PC-3 (cell line): ENCODE measurements around the gene YJEFN3. TPM values are rescaled to one million over a fixed set of nuclear protein-coding genes. Genes with fewer than 3 reads are reported as not detected.
A peak's percentile ranks its signal among the peaks of the same experiment; 100 is the strongest.

Source experiments
- ATAC-seq: fragments of 200-7000 bp; cut with Tn5 transposase; 2 replicates; pipeline ENCODE4 v1.9.1; 2020; ENCODE audit warnings: mild to moderate bottlenecking, moderate library complexity
- BruUV-seq: library from RNA; stranded (reverse); fragments of 400-500 nt; replicated peaks from 2 replicates; lab custom pipeline; 2021; lab: Mats Ljungman, UMichigan
- CTCF ChIA-PET: fragments of 300-600 bp; sonication (Branson Sonifier 250); formaldehyde crosslinking; loops from one replicate; lab custom pipeline; 2022; ENCODE audit warnings: antibody characterized with exemption; lab: Charles Lee
- POLR2A ChIA-PET: fragments of 300-600 bp; sonication (Branson Sonifier 250); formaldehyde crosslinking; loops from one replicate; lab custom pipeline; 2022; ENCODE audit warnings: antibody characterized with exemption; ENCODE audit not compliant: unreplicated experiment; lab: Charles Lee
- DNase-seq: peaks from one replicate; pipeline ENCODE4 v3.0.0-alpha.2; 2015
- H2AFZ ChIP-seq: fragments of 300-600 bp; sonication (generic); 2 replicates; pipeline ENCODE4 v1.6.0; 2016; ENCODE audit warnings: antibody characterized with exemption, low read length
- H3F3A ChIP-seq: fragments of 300-600 bp; sonication (generic); one replicate; pipeline ENCODE4 v1.6.0; 2017; ENCODE audit warnings: antibody characterized with exemption, low read length, control low read depth, mild to moderate bottlenecking; ENCODE audit not compliant: unreplicated experiment
- H3K27ac ChIP-seq: fragments of 300-600 bp; sonication (generic); 2 replicates; pipeline ENCODE4 v1.5.1; 2016; ENCODE audit warnings: mild to moderate bottlenecking, low read length
- H3K27me3 ChIP-seq: fragments of 300-600 bp; sonication (generic); 2 replicates; pipeline ENCODE4 v1.6.1; 2016; ENCODE audit warnings: low read length, mixed read lengths
- H3K36me3 ChIP-seq: fragments of 300-600 bp; sonication (generic); 2 replicates; pipeline ENCODE4 v1.6.1; 2016; ENCODE audit warnings: low read depth, mixed run types, low read length, mixed read lengths
- H3K4me1 ChIP-seq: fragments of 300-600 bp; sonication (generic); 2 replicates; pipeline ENCODE4 v1.5.1; 2016; ENCODE audit warnings: low read length; ENCODE audit not compliant: insufficient read depth
- H3K4me2 ChIP-seq: fragments of 300-600 bp; sonication (generic); 2 replicates; pipeline ENCODE4 v1.6.0; 2016; ENCODE audit warnings: low read length
- H3K4me3 ChIP-seq: fragments of 300-600 bp; sonication (generic); 2 replicates; pipeline ENCODE4 v1.5.1; 2016; ENCODE audit warnings: mild to moderate bottlenecking, low read length, mixed read lengths
- H3K79me2 ChIP-seq: fragments of 300-600 bp; sonication (generic); 2 replicates; pipeline ENCODE4 v1.6.1; 2017; ENCODE audit warnings: low read length, mixed read lengths
- H3K9ac ChIP-seq: fragments of 300-600 bp; sonication (generic); 2 replicates; pipeline ENCODE4 v1.6.0; 2016; ENCODE audit warnings: mild to moderate bottlenecking, low read length
- H3K9me2 ChIP-seq: fragments of 300-600 bp; sonication (generic); replicated peaks from 2 replicates; pipeline ENCODE4 v1.6.1; 2016; ENCODE audit warnings: mixed run types, low read length, mixed read lengths
- H3K9me3 ChIP-seq: fragments of 300-600 bp; sonication (generic); 2 replicates; pipeline ENCODE4 v1.6.1; 2016; ENCODE audit warnings: low read length, mixed read lengths
- H4K20me1 ChIP-seq: fragments of 300-600 bp; sonication (generic); 2 replicates; pipeline ENCODE4 v1.6.1; 2016; ENCODE audit warnings: low read length, mixed read lengths
- CTCF ChIP-seq: fragments of 300-600 bp; sonication (generic); conservative IDR thresholded peaks from 2 replicates; pipeline ENCODE4 v1.5.1; 2017; ENCODE audit warnings: antibody characterized with exemption, low read depth, mild to moderate bottlenecking, low read length
- EZH2 ChIP-seq: fragments of 300-600 bp; sonication (generic); IDR thresholded peaks from one replicate; pipeline ENCODE4 v1.6.1; 2017; ENCODE audit warnings: antibody characterized with exemption, mild to moderate bottlenecking, low read length; ENCODE audit not compliant: unreplicated experiment
- EZH2phosphoT487 ChIP-seq: fragments of 300-600 bp; sonication (generic); IDR thresholded peaks from 2 replicates; pipeline ENCODE4 v1.6.1; 2018; ENCODE audit warnings: mild to moderate bottlenecking, antibody characterized with exemption, low read length, borderline replicate concordance
- intact Hi-C: fragments of 100-400 bp; cut with micrococcal nuclease; formaldehyde crosslinking; loops from 2 replicates; pipeline ENCODE4 v1.9.0; 2023
- total RNA-seq: library from RNA; depleted of rRNA; stranded (reverse); fragments of >200 nt; gene quantifications from 2 replicates; pipeline ENCODE4 v1.2.3, GENCODE V29; 2014

Gene YJEFN3
- total RNA-seq, 1 experiment from 2014 or later, result 8.1 TPM

GRCh38 chr19:19538061-19538784, 9.5 kb downstream of the YJEFN3 start, which contains the start of gene CILP2:
CILP2 (plus strand) TSS chr19:19538265; CDS start chr19:19538350, 85 bp downstream.
- Histone ChIP-seq H3K4me3 (peak within 1 kb of the TSS; percentile 59), H3K4me2 (peak within 1 kb of the TSS; percentile 79), H3K4me1 (peaks cover 9% of the 10 kb centered on the region; the same call in 1 of the 2 replicates), H3K9me2 (no peaks in the 10 kb centered on the region), H3K27ac (no peak within 1 kb of the TSS), H4K20me1 (no peaks in the 10 kb centered on the region), H3K27me3 (no peaks in the 10 kb centered on the region), H3K9ac (no peak within 1 kb of the TSS), H2AFZ (peak within 1 kb of the TSS; percentile 61; the same call in 1 of the 2 replicates), H3K79me2 (no peaks in the 10 kb centered on the region), H3K36me3 (no peaks in the 10 kb centered on the region), H3K9me3 (no peaks in the 10 kb centered on the region), H3F3A (no peaks in the 10 kb centered on the region)
- DNase-seq (peak; percentile 28), ATAC-seq (peak; percentile 12)
- no peak for TF ChIP-seq EZH2
- no peak for TF ChIP-seq CTCF
- TF ChIP-seq EZH2phosphoT487, result no peak
- CTCF ChIA-PET, result no interaction called here
- no TSS peak for BruUV-seq
- intact Hi-C loops, result loop anchor here (10.0 kb wide), 1 partner anchor 417 kb away; no protein-coding TSS in a partner anchor
- POLR2A ChIA-PET, result no interaction called here

GRCh38 chr19:19538785-19539166, 10.1 kb downstream of the YJEFN3 start:
- Histone ChIP-seq H3K9me2 (no peaks in the 10 kb centered on the region), H4K20me1 (no peaks in the 10 kb centered on the region), H3K27me3 (no peaks in the 10 kb centered on the region), H3K4me1 (peaks cover 9% of the 10 kb centered on the region; the same call in 1 of the 2 replicates), H3F3A (no peaks in the 10 kb centered on the region), H3K4me2 (peak overlapping the region; percentile 79; the same call in 1 of the 2 replicates), H3K4me3 (peak overlapping the region; percentile 59; the same call in 1 of the 2 replicates), H2AFZ (no peak overlapping the region; the same call in 1 of the 2 replicates), H3K9me3 (no peaks in the 10 kb centered on the region), H3K36me3 (no peaks in the 10 kb centered on the region), H3K9ac (no peak overlapping the region), H3K79me2 (no peaks in the 10 kb centered on the region), H3K27ac (no peak overlapping the region)
- DNase-seq (no peak), ATAC-seq (no peak)
- no TSS peak for BruUV-seq
- ChIA-PET POLR2A (no interaction called here), CTCF (no interaction called here)
- intact Hi-C loops, result loop anchor here (10.0 kb wide), 1 partner anchor 416 kb away; no protein-coding TSS in a partner anchor
- TF ChIP-seq CTCF (no peak), EZH2phosphoT487 (no peak), EZH2 (no peak)

GRCh38 chr19:19539698-19540063, 11.0 kb downstream of the YJEFN3 start:
- TF ChIP-seq EZH2, result no peak
- TF ChIP-seq EZH2phosphoT487, result no peak
- no peak for TF ChIP-seq CTCF
- Histone ChIP-seq H3K9ac (no peak overlapping the region), H3K27me3 (no peaks in the 10 kb centered on the region), H3K27ac (no peak overlapping the region), H2AFZ (no peak overlapping the region), H3K9me3 (no peaks in the 10 kb centered on the region), H3K36me3 (no peaks in the 10 kb centered on the region), H3K4me1 (peaks cover 9% of the 10 kb centered on the region; the same call in 1 of the 2 replicates), H3K4me2 (no peak overlapping the region), H3K4me3 (no peak overlapping the region), H3K79me2 (no peaks in the 10 kb centered on the region), H3K9me2 (no peaks in the 10 kb centered on the region), H3F3A (no peaks in the 10 kb centered on the region), H4K20me1 (no peaks in the 10 kb centered on the region)
- POLR2A ChIA-PET, result no interaction called here
- CTCF ChIA-PET, result no interaction called here
- no TSS peak for BruUV-seq
- DNase-seq (no peak), ATAC-seq (no peak)
- intact Hi-C loops, result loop anchor here (10.0 kb wide), 1 partner anchor 415 kb away; no protein-coding TSS in a partner anchor
